ENCODE data around the gene CYTL1. TPM values are rescaled to one million over a fixed set of nuclear protein-coding genes. Genes with fewer than 3 reads are reported as not detected.

The CYTL1 gene
- total RNA-seq, 1 experiment from 2014 or later, result 3.2 TPM

DNA sequence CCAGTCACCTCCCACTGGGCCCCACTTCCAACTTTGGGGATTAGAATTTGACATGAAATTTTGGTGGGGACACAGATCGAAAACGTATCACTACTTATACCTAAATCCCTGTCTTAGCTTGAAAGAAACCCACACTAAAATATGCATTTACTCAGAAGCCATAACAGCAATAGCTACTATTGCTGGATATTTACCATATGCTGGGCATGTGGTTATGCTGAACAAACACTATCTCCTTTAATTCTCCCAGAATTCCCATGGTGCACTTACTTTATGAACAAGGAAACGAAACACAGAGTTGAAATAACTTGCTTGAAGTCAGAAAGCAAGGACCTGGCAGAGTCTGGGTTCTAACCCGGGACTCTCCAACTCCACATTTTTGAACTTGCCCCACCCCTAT, 39.3 kb downstream of the CYTL1 start:
- peaks cover 16% of the 10 kb centered on the region for H3K27me3 Mint-ChIP-seq (ENCODE audit: low read depth)
- peaks cover 54% of the 10 kb centered on the region for H3K9me3 Mint-ChIP-seq
- no peak overlapping the region for H3K4me3 Mint-ChIP-seq
- no peak for DNase-seq (ENCODE audit: low spot score)
- ChIA-PET POLR2A (interaction anchor here (0.6 kb wide), 1 partner anchor 59 kb away, joined by 3 read pairs; no protein-coding TSS in a partner anchor), CTCF (no interaction called here)
- H3K4me1 Mint-ChIP-seq, result no peaks in the 10 kb centered on the region
- no peak overlapping the region for H3K27ac Mint-ChIP-seq
- peaks cover 29% of the 10 kb centered on the region for H3K36me3 Mint-ChIP-seq
- no peak for ATAC-seq
- TF ChIP-seq CREB1 (CRISPR knock-in tag; IDR thresholded peaks at IDR 0.05), result no peak
- TF ChIP-seq EMX1 (CRISPR knock-in tag; IDR thresholded peaks at IDR 0.05), result no peak
- TF ChIP-seq NR1H2 (CRISPR knock-in tag; IDR thresholded peaks at IDR 0.05), result no peak
- TF ChIP-seq, protein P1, sequence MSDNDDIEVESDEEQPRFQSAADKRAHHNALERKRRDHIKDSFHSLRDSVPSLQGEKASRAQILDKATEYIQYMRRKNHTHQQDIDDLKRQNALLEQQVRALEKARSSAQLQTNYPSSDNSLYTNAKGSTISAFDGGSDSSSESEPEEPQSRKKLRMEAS (CRISPR knock-in tag; IDR thresholded peaks at IDR 0.05), result no peak
- TF ChIP-seq GABPB1 (CRISPR knock-in tag; IDR thresholded peaks at IDR 0.05), result no peak
- TF ChIP-seq, protein P2, sequence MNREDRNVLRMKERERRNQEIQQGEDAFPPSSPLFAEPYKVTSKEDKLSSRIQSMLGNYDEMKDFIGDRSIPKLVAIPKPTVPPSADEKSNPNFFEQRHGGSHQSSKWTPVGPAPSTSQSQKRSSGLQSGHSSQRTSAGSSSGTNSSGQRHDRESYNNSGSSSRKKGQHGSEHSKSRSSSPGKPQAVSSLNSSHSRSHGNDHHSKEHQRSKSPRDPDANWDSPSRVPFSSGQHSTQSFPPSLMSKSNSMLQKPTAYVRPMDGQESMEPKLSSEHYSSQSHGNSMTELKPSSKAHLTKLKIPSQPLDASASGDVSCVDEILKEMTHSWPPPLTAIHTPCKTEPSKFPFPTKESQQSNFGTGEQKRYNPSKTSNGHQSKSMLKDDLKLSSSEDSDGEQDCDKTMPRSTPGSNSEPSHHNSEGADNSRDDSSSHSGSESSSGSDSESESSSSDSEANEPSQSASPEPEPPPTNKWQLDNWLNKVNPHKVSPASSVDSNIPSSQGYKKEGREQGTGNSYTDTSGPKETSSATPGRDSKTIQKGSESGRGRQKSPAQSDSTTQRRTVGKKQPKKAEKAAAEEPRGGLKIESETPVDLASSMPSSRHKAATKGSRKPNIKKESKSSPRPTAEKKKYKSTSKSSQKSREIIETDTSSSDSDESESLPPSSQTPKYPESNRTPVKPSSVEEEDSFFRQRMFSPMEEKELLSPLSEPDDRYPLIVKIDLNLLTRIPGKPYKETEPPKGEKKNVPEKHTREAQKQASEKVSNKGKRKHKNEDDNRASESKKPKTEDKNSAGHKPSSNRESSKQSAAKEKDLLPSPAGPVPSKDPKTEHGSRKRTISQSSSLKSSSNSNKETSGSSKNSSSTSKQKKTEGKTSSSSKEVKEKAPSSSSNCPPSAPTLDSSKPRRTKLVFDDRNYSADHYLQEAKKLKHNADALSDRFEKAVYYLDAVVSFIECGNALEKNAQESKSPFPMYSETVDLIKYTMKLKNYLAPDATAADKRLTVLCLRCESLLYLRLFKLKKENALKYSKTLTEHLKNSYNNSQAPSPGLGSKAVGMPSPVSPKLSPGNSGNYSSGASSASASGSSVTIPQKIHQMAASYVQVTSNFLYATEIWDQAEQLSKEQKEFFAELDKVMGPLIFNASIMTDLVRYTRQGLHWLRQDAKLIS (CRISPR knock-in tag; IDR thresholded peaks at IDR 0.05; ENCODE audit: borderline replicate concordance), result no peak
- TF ChIP-seq ETV6 (CRISPR knock-in tag; IDR thresholded peaks at IDR 0.05), result no peak
- TF ChIP-seq, protein P3, sequence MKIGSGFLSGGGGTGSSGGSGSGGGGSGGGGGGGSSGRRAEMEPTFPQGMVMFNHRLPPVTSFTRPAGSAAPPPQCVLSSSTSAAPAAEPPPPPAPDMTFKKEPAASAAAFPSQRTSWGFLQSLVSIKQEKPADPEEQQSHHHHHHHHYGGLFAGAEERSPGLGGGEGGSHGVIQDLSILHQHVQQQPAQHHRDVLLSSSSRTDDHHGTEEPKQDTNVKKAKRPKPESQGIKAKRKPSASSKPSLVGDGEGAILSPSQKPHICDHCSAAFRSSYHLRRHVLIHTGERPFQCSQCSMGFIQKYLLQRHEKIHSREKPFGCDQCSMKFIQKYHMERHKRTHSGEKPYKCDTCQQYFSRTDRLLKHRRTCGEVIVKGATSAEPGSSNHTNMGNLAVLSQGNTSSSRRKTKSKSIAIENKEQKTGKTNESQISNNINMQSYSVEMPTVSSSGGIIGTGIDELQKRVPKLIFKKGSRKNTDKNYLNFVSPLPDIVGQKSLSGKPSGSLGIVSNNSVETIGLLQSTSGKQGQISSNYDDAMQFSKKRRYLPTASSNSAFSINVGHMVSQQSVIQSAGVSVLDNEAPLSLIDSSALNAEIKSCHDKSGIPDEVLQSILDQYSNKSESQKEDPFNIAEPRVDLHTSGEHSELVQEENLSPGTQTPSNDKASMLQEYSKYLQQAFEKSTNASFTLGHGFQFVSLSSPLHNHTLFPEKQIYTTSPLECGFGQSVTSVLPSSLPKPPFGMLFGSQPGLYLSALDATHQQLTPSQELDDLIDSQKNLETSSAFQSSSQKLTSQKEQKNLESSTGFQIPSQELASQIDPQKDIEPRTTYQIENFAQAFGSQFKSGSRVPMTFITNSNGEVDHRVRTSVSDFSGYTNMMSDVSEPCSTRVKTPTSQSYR (CRISPR knock-in tag; IDR thresholded peaks at IDR 0.05), result no peak
- TF ChIP-seq, protein P4, sequence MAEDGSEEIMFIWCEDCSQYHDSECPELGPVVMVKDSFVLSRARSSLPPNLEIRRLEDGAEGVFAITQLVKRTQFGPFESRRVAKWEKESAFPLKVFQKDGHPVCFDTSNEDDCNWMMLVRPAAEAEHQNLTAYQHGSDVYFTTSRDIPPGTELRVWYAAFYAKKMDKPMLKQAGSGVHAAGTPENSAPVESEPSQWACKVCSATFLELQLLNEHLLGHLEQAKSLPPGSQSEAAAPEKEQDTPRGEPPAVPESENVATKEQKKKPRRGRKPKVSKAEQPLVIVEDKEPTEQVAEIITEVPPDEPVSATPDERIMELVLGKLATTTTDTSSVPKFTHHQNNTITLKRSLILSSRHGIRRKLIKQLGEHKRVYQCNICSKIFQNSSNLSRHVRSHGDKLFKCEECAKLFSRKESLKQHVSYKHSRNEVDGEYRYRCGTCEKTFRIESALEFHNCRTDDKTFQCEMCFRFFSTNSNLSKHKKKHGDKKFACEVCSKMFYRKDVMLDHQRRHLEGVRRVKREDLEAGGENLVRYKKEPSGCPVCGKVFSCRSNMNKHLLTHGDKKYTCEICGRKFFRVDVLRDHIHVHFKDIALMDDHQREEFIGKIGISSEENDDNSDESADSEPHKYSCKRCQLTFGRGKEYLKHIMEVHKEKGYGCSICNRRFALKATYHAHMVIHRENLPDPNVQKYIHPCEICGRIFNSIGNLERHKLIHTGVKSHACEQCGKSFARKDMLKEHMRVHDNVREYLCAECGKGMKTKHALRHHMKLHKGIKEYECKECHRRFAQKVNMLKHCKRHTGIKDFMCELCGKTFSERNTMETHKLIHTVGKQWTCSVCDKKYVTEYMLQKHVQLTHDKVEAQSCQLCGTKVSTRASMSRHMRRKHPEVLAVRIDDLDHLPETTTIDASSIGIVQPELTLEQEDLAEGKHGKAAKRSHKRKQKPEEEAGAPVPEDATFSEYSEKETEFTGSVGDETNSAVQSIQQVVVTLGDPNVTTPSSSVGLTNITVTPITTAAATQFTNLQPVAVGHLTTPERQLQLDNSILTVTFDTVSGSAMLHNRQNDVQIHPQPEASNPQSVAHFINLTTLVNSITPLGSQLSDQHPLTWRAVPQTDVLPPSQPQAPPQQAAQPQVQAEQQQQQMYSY (CRISPR knock-in tag; IDR thresholded peaks at IDR 0.05), result no peak
- TF ChIP-seq, protein P5, sequence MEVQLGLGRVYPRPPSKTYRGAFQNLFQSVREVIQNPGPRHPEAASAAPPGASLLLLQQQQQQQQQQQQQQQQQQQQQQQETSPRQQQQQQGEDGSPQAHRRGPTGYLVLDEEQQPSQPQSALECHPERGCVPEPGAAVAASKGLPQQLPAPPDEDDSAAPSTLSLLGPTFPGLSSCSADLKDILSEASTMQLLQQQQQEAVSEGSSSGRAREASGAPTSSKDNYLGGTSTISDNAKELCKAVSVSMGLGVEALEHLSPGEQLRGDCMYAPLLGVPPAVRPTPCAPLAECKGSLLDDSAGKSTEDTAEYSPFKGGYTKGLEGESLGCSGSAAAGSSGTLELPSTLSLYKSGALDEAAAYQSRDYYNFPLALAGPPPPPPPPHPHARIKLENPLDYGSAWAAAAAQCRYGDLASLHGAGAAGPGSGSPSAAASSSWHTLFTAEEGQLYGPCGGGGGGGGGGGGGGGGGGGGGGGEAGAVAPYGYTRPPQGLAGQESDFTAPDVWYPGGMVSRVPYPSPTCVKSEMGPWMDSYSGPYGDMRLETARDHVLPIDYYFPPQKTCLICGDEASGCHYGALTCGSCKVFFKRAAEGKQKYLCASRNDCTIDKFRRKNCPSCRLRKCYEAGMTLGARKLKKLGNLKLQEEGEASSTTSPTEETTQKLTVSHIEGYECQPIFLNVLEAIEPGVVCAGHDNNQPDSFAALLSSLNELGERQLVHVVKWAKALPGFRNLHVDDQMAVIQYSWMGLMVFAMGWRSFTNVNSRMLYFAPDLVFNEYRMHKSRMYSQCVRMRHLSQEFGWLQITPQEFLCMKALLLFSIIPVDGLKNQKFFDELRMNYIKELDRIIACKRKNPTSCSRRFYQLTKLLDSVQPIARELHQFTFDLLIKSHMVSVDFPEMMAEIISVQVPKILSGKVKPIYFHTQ (CRISPR knock-in tag; IDR thresholded peaks at IDR 0.05), result no peak
- TF ChIP-seq, protein P6, sequence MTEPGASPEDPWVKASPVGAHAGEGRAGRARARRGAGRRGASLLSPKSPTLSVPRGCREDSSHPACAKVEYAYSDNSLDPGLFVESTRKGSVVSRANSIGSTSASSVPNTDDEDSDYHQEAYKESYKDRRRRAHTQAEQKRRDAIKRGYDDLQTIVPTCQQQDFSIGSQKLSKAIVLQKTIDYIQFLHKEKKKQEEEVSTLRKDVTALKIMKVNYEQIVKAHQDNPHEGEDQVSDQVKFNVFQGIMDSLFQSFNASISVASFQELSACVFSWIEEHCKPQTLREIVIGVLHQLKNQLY (CRISPR knock-in tag; IDR thresholded peaks at IDR 0.05), result no peak
- TF ChIP-seq, protein P7, sequence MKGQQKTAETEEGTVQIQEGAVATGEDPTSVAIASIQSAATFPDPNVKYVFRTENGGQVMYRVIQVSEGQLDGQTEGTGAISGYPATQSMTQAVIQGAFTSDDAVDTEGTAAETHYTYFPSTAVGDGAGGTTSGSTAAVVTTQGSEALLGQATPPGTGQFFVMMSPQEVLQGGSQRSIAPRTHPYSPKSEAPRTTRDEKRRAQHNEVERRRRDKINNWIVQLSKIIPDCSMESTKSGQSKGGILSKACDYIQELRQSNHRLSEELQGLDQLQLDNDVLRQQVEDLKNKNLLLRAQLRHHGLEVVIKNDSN (CRISPR knock-in tag; IDR thresholded peaks at IDR 0.05), result no peak
- no peak for TF ChIP-seq ZNF263 (CRISPR knock-in tag; IDR thresholded peaks at IDR 0.05; ENCODE audit: low read depth)
- TF ChIP-seq, protein P8, sequence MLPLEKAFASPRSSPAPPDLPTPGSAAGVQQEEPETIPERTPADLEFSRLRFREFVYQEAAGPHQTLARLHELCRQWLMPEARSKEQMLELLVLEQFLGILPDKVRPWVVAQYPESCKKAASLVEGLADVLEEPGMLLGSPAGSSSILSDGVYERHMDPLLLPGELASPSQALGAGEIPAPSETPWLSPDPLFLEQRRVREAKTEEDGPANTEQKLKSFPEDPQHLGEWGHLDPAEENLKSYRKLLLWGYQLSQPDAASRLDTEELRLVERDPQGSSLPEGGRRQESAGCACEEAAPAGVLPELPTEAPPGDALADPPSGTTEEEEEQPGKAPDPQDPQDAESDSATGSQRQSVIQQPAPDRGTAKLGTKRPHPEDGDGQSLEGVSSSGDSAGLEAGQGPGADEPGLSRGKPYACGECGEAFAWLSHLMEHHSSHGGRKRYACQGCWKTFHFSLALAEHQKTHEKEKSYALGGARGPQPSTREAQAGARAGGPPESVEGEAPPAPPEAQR (CRISPR knock-in tag; IDR thresholded peaks at IDR 0.05), result no peak
- TF ChIP-seq, protein P9, sequence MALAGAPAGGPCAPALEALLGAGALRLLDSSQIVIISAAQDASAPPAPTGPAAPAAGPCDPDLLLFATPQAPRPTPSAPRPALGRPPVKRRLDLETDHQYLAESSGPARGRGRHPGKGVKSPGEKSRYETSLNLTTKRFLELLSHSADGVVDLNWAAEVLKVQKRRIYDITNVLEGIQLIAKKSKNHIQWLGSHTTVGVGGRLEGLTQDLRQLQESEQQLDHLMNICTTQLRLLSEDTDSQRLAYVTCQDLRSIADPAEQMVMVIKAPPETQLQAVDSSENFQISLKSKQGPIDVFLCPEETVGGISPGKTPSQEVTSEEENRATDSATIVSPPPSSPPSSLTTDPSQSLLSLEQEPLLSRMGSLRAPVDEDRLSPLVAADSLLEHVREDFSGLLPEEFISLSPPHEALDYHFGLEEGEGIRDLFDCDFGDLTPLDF (CRISPR knock-in tag; IDR thresholded peaks at IDR 0.05), result no peak
- no peak for TF ChIP-seq SP1 (CRISPR knock-in tag; conservative IDR thresholded peaks at IDR 0.05)
- no peak for TF ChIP-seq SOX15 (CRISPR knock-in tag; IDR thresholded peaks at IDR 0.05)
- no peak for TF ChIP-seq ZNF416 (CRISPR knock-in tag; IDR thresholded peaks at IDR 0.05)
- TF ChIP-seq, protein P10, sequence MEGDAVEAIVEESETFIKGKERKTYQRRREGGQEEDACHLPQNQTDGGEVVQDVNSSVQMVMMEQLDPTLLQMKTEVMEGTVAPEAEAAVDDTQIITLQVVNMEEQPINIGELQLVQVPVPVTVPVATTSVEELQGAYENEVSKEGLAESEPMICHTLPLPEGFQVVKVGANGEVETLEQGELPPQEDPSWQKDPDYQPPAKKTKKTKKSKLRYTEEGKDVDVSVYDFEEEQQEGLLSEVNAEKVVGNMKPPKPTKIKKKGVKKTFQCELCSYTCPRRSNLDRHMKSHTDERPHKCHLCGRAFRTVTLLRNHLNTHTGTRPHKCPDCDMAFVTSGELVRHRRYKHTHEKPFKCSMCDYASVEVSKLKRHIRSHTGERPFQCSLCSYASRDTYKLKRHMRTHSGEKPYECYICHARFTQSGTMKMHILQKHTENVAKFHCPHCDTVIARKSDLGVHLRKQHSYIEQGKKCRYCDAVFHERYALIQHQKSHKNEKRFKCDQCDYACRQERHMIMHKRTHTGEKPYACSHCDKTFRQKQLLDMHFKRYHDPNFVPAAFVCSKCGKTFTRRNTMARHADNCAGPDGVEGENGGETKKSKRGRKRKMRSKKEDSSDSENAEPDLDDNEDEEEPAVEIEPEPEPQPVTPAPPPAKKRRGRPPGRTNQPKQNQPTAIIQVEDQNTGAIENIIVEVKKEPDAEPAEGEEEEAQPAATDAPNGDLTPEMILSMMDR (IDR thresholded peaks at IDR 0.05), result no peak

All from WTC11 (cell line).